Thoracic aorta (tissue), 2 donors: ENCODE results near the gene OSBPL1A. TPM values are rescaled to one million over a fixed set of nuclear protein-coding genes. Genes with fewer than 3 reads are reported as not detected.

Experiments
- ATAC-seq: fragments of 150-250 bp; one replicate; pipeline ENCODE4 v1.8.0; 2017; ENCODE audit warnings: low read depth; ENCODE audit not compliant: insufficient number of reproducible peaks, low FRiP score
- DNase-seq: peaks from one replicate; pipeline ENCODE4 v3.0.0-alpha.2; 2020; ENCODE audit warnings: low spot score
- H3K27ac ChIP-seq, 2 donors: fragments of 200-600 bp; sonication (generic); 1 replicate in 1 of 2; 2 replicates in 1 of 2; pipeline ENCODE4 v1.5.1; 2016; ENCODE audit warnings: mild to moderate bottlenecking in 2 of 2, moderate library complexity in 2 of 2
- H3K27me3 ChIP-seq: fragments of 200-600 bp; sonication (generic); replicated peaks from 2 replicates; pipeline ENCODE4 v1.6.0; 2016; ENCODE audit warnings: mild to moderate bottlenecking; ENCODE audit not compliant: insufficient read depth
- H3K36me3 ChIP-seq: fragments of 200-600 bp; sonication (generic); one replicate; pipeline ENCODE4 v1.5.1; 2016
- H3K4me1 ChIP-seq, 2 donors: fragments of 200-600 bp; sonication (generic); 1 replicate in 1 of 2; 2 replicates in 1 of 2; pipeline versions ENCODE4 v1.5.1 to v1.6.0; 2016; ENCODE audit warnings: low read depth in 2 of 2, mild to moderate bottlenecking in 1 of 2; ENCODE audit not compliant: control insufficient read depth in 1 of 2
- H3K4me3 ChIP-seq: fragments of 200-600 bp; sonication (generic); 2 replicates; pipeline ENCODE4 v1.5.1; 2016; ENCODE audit warnings: mild to moderate bottlenecking
- H3K9me3 ChIP-seq: fragments of 200-600 bp; sonication (generic); 2 replicates; pipeline ENCODE4 v1.5.1; 2016
- CTCF ChIP-seq: fragments of 200-600 bp; sonication (generic); IDR thresholded peaks from one replicate; pipeline ENCODE4 v1.5.1; 2019; ENCODE audit warnings: antibody characterized with exemption
- total RNA-seq, 2 donors: library from RNA; depleted of rRNA; stranded (reverse); fragments of >200 nt; gene quantifications; one replicate each; pipeline versions ENCODE4 v1.1.0 to v1.2.3, GENCODE V29; 2016

OSBPL1A gene
- total RNA-seq, 2 donors from 2014 or later: 35.1 to 53.7 TPM

- no peak for TF ChIP-seq CTCF
- H3K4me1 ChIP-seq: peaks cover 0 to under 1% of the 10 kb centered on the region in 2 donors
- H3K9me3 ChIP-seq: no peaks in the 10 kb centered on the region
- no peak overlapping the region for H3K4me3 ChIP-seq
- no peaks in the 10 kb centered on the region for H3K27me3 ChIP-seq
- DNase-seq (no peak), ATAC-seq (no peak)
- H3K36me3 ChIP-seq: no peaks in the 10 kb centered on the region
- H3K27ac ChIP-seq: no peak overlapping the region
Measured at GRCh38 chr18:24195296-24196053, 202.1 kb downstream of the OSBPL1A start.

DNA sequence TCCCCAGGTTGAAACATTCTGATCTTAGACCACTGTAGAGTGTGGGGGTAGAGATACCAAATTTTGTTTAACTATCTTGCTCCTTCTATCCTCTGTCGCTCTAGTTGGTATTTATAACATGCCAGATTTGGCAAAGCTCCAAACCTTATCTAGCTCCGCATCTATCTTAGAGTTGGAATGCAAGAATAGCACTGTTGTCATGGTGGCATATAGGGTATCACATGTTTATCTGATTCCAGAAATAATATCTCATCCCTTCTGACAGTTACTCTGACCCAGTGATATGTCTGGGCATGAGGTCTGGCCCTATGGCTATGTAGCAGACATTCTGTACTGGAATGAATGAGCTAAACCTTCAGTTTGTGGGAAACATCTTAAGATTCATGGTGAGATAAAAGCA lies 207.0 kb downstream of the OSBPL1A start:
- TF ChIP-seq CTCF: no peak
- Histone ChIP-seq H3K4me3 (no peak overlapping the region), H3K27ac (no peak overlapping the region), H3K27me3 (no peaks in the 10 kb centered on the region), H3K36me3 (no peaks in the 10 kb centered on the region), H3K4me1 (no peaks in the 10 kb centered on the region), H3K9me3 (no peaks in the 10 kb centered on the region)
- DNase-seq (no peak), ATAC-seq (no peak)

DNA sequence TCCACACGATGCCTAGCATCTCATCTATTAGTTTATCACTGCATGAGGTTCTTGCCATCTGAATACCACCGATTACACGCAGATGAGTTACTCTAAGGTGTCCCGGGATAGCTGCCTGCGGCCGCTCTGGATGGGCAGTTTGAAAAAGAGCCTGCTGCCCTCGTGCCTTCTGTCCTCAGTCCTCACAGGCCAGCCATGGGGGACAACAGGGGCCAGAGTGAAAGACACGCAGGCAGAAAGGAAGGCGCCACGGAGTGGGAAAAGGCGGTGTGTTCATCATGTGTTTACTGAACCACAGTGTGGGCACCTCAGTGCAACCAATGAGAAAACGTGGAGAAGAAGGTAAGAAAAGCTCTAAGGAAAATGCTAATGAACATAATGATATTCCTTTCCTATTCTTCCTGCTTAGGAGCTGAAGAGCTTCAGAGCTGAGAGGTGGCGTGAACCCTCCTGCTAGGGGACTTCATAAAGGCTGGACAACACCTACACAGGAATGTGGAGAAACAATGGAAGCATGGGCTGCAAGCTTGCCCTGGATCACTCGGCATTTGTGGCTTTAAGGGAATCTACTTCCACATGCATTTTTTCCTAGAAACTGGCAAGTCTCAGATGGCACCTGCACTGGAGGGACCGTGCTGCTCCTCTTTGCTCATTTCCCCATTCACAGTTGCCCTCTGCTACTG lies 207.8 kb downstream of the OSBPL1A start:
- ATAC-seq: no peak
- H3K27ac ChIP-seq: no peak overlapping the region
- no peaks in the 10 kb centered on the region for H3K27me3 ChIP-seq
- H3K36me3 ChIP-seq: no peaks in the 10 kb centered on the region
- no peak for TF ChIP-seq CTCF
- DNase-seq: no peak
- no peak overlapping the region for H3K4me3 ChIP-seq
- no peaks in the 10 kb centered on the region for H3K9me3 ChIP-seq
- no peaks in the 10 kb centered on the region for H3K4me1 ChIP-seq

GRCh38 chr18:24189007-24189528 lies 208.6 kb downstream of the OSBPL1A start:
- no peak overlapping the region for H3K27ac ChIP-seq
- H3K4me1 ChIP-seq: no peaks in the 10 kb centered on the region

More at GRCh38 chr18:24189007-24189528, 208.6 kb downstream of the OSBPL1A start:
- no peak for TF ChIP-seq CTCF
- ATAC-seq (no peak), DNase-seq (no peak)
- no peak overlapping the region for H3K4me3 ChIP-seq
- H3K27me3 ChIP-seq: no peaks in the 10 kb centered on the region
- H3K9me3 ChIP-seq: no peaks in the 10 kb centered on the region
- no peaks in the 10 kb centered on the region for H3K36me3 ChIP-seq
